OCI-LY7 (cell line): ENCODE measurements around the gene RASAL2. TPM values are rescaled to one million over a fixed set of nuclear protein-coding genes. Genes with fewer than 3 reads are reported as not detected.
A peak's percentile ranks its signal among the peaks of the same experiment; 100 is the strongest.

ENCODE experiments used
- BruUV-seq: library from RNA; stranded (reverse); fragments of 400-500 nt; replicated peaks from 2 replicates; lab custom pipeline; 2021; lab: Mats Ljungman, UMichigan
- CTCF ChIA-PET: fragments of 300-600 bp; sonication (Branson Sonifier 250); formaldehyde crosslinking; loops from one replicate; lab custom pipeline; 2022; ENCODE audit warnings: antibody characterized with exemption; ENCODE audit not compliant: unreplicated experiment; lab: Charles Lee
- POLR2A ChIA-PET: fragments of 300-600 bp; sonication (Branson Sonifier 250); formaldehyde crosslinking; loops from one replicate; lab custom pipeline; 2022; ENCODE audit warnings: antibody characterized with exemption; lab: Charles Lee
- DNase-seq: peaks from one replicate; pipeline ENCODE4 v3.0.0-alpha.2; 2015; ENCODE audit warnings: low spot score
- H2AFZ ChIP-seq: fragments of 200-600 bp; sonication (generic), shearing (Covaris generic); 2 replicates; pipeline ENCODE4 v1.6.1; 2014; ENCODE audit warnings: mild to moderate bottlenecking, antibody characterized with exemption, low read length, moderate library complexity
- H3K27ac ChIP-seq: fragments of 200-600 bp; sonication (generic); 2 replicates; pipeline ENCODE4 v1.5.1; 2014; ENCODE audit warnings: mixed run types, low read depth, mild to moderate bottlenecking, moderate library complexity, low read length, inconsistent platforms; ENCODE audit not compliant: poor library complexity, severe bottlenecking
- H3K36me3 ChIP-seq: fragments of 200-600 bp; sonication (generic); 2 replicates; pipeline ENCODE4 v1.6.1; 2014; ENCODE audit warnings: mild to moderate bottlenecking, antibody characterized with exemption, low read length, moderate library complexity, mixed read lengths; ENCODE audit not compliant: insufficient read depth
- H3K4me1 ChIP-seq: fragments of 200-600 bp; sonication (generic); 2 replicates; pipeline ENCODE4 v1.5.1; 2014; ENCODE audit warnings: mild to moderate bottlenecking, low read length; ENCODE audit not compliant: insufficient read depth, poor library complexity, severe bottlenecking
- H3K4me2 ChIP-seq: fragments of 200-600 bp; sonication (generic); 2 replicates; pipeline ENCODE4 v1.6.1; 2014; ENCODE audit warnings: mild to moderate bottlenecking, low read length
- H3K4me3 ChIP-seq: fragments of 200-600 bp; sonication (generic); 2 replicates; pipeline ENCODE4 v1.5.1; 2014; ENCODE audit warnings: mild to moderate bottlenecking, low read depth, low read length; ENCODE audit not compliant: poor library complexity, severe bottlenecking
- H3K79me2 ChIP-seq: fragments of 200-600 bp; sonication (generic); 2 replicates; pipeline ENCODE4 v1.6.1; 2016; ENCODE audit warnings: low read depth, mild to moderate bottlenecking, low read length, moderate library complexity, mixed read lengths; ENCODE audit not compliant: insufficient read depth
- H3K9me2 ChIP-seq: fragments of 200-600 bp; sonication (generic); 2 replicates; pipeline ENCODE4 v1.6.1; 2016; ENCODE audit warnings: mild to moderate bottlenecking, low read length, mixed read lengths; ENCODE audit not compliant: insufficient read depth
- H3K9me3 ChIP-seq: fragments of 200-600 bp; sonication (generic); 2 replicates; pipeline ENCODE4 v1.6.1; 2014; ENCODE audit warnings: mild to moderate bottlenecking, mixed run types, low read length, mixed read lengths
- H4K20me1 ChIP-seq: fragments of 200-600 bp; sonication (generic); 2 replicates; pipeline ENCODE4 v1.6.1; 2014; ENCODE audit warnings: mild to moderate bottlenecking, antibody characterized with exemption, low read length, moderate library complexity, mixed read lengths; ENCODE audit not compliant: insufficient read depth
- EZH2phosphoT487 ChIP-seq: fragments of 200-600 bp; sonication (generic); IDR thresholded peaks from 2 replicates; pipeline ENCODE4 v1.6.1; 2018; ENCODE audit warnings: low read depth, borderline replicate concordance, mild to moderate bottlenecking, mixed run types, antibody characterized with exemption, low read length, moderate library complexity, mixed read lengths
- intact Hi-C: fragments of 100-400 bp; cut with micrococcal nuclease; formaldehyde crosslinking; loops from one replicate; pipeline ENCODE4 v1.10.0; 2022; ENCODE audit not compliant: unreplicated experiment
- total RNA-seq, 2 experiments: library from RNA; depleted of rRNA in 1 of 2; stranded (reverse); fragments of >200 nt in 1 of 2; shearing (Covaris generic) in 1 of 2; gene quantifications; 2 replicates each; pipeline ENCODE4 v1.2.3, GENCODE V29; 2014 to 2022
- TF ChIP-seq, protein P1 (sequence below): fragments of 200-600 bp; sonication (generic); conservative IDR thresholded peaks from 2 replicates; pipeline ENCODE4 v1.5.1; 2014; ENCODE audit warnings: mild to moderate bottlenecking, antibody characterized with exemption, low read length, moderate library complexity, mixed read lengths

Gene RASAL2
- total RNA-seq, 2 experiments from 2014 or later: 0.09 to 0.27 TPM

DNA sequence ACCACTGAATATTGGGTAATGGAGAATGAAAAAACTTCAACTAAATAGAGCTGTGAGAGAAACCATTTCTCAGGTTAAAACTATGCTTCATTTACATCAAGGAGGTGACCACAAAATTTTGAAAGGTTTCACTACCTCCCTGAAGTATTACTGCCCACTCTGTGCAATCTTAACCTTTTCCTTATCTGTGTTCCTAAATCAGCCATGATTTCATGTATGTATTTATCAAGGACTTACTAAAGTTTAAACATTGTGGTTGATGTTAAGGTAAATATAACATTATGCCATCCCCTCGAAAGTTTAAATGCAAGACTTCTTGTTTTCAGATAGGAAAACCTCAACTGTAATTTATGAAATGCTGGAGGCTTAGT, 318.5 kb downstream of the RASAL2 start:
- no peak for DNase-seq
- Histone ChIP-seq H4K20me1 (no peaks in the 10 kb centered on the region), H3K36me3 (no peaks in the 10 kb centered on the region), H3K27ac (no peak overlapping the region), H3K9me3 (no peaks in the 10 kb centered on the region), H3K9me2 (no peaks in the 10 kb centered on the region), H3K4me2 (no peak overlapping the region), H3K79me2 (no peaks in the 10 kb centered on the region), H2AFZ (no peak overlapping the region), H3K4me1 (no peaks in the 10 kb centered on the region), H3K4me3 (no peak overlapping the region)
- no TSS peak for BruUV-seq
- TF ChIP-seq, protein P1, sequence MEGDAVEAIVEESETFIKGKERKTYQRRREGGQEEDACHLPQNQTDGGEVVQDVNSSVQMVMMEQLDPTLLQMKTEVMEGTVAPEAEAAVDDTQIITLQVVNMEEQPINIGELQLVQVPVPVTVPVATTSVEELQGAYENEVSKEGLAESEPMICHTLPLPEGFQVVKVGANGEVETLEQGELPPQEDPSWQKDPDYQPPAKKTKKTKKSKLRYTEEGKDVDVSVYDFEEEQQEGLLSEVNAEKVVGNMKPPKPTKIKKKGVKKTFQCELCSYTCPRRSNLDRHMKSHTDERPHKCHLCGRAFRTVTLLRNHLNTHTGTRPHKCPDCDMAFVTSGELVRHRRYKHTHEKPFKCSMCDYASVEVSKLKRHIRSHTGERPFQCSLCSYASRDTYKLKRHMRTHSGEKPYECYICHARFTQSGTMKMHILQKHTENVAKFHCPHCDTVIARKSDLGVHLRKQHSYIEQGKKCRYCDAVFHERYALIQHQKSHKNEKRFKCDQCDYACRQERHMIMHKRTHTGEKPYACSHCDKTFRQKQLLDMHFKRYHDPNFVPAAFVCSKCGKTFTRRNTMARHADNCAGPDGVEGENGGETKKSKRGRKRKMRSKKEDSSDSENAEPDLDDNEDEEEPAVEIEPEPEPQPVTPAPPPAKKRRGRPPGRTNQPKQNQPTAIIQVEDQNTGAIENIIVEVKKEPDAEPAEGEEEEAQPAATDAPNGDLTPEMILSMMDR: no peak
- TF ChIP-seq EZH2phosphoT487: no peak
- CTCF ChIA-PET: no interaction called here
- POLR2A ChIA-PET: no interaction called here
- intact Hi-C loops: no loop called here

DNA sequence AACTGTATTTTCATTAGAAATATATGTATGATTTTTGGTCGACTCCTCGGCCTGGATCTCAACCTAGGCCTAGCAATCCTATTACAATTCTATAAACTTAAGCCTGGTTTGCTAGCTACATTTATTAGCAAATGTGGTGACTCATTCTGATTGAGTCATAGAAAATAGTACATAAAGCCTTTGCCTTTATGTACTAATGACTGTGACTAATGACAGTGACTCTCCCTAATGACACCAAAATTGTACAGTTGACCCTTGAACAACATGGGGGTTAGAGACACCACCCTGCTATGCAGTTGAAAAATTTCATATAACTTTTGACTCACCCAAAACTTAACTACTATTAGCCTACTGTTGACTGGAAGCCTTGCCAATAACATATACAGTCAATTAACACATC, 324.0 kb downstream of the RASAL2 start:
- no peak for DNase-seq
- POLR2A ChIA-PET: interaction anchor here (0.6 kb wide), 1 partner anchor 46 kb away, joined by 3 read pairs; no protein-coding TSS in a partner anchor
- intact Hi-C loops: no loop called here
- Histone ChIP-seq H3K27ac (no peak overlapping the region), H3K79me2 (no peaks in the 10 kb centered on the region), H3K9me3 (no peaks in the 10 kb centered on the region), H4K20me1 (no peaks in the 10 kb centered on the region), H3K9me2 (no peaks in the 10 kb centered on the region), H3K4me1 (peaks cover 5% of the 10 kb centered on the region), H2AFZ (no peak overlapping the region), H3K36me3 (no peaks in the 10 kb centered on the region), H3K4me3 (no peak overlapping the region), H3K4me2 (no peak overlapping the region)
- BruUV-seq: no TSS peak
- CTCF ChIA-PET: no interaction called here
- TF ChIP-seq, protein P1: no peak
- no peak for TF ChIP-seq EZH2phosphoT487

DNA sequence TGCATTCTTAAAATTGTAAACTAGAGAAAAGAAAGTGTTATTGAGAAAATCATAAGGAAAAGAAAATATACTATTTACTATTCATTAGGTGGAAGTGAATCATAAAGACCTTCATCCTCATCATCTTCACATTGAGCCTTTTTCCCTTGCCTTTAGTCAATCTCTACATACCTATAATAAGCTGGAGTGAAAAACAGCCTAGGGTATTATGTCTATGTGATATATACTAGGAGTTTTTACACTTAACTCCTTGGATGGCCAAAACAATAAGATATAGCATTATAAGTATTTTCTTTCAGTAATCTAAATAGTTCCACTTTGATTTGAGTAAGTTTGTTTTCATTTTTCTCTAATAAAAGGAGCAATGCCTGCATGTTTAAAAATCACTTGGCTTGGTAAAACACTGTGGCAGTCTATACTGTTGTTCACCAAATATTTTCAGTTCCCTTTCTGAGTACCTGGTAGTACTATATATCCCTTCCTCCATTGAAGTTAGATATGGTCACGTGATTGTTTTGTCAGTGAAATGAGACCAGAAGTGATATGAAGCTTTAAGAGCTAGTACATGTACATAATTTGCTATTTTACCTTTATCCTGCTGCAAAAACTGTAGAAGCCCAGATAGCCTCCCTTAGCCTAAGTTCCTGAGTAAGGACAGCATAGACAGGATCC, 324.5 kb downstream of the RASAL2 start:
- no peak overlapping the region for H3K4me3 ChIP-seq
- POLR2A ChIA-PET: interaction anchor here (0.6 to 1.1 kb wide), 3 partner anchors 36 to 381 kb away, joined by 3 read pairs; no protein-coding TSS in a partner anchor
- no peak overlapping the region; the same call in 1 of the 2 replicates for H2AFZ ChIP-seq
- intact Hi-C loops: no loop called here
- H3K27ac ChIP-seq: no peak overlapping the region
- peak; percentile 23 for DNase-seq
- no peaks in the 10 kb centered on the region for H3K79me2 ChIP-seq
- no TSS peak for BruUV-seq
- H4K20me1 ChIP-seq: no peaks in the 10 kb centered on the region
- no peaks in the 10 kb centered on the region for H3K9me2 ChIP-seq
- TF ChIP-seq EZH2phosphoT487: no peak
- TF ChIP-seq, protein P1: no peak
- no peaks in the 10 kb centered on the region for H3K36me3 ChIP-seq
- CTCF ChIA-PET: interaction anchor here (0.6 kb wide), 1 partner anchor 598 kb away, joined by 3 read pairs; no protein-coding TSS in a partner anchor
- H3K4me1 ChIP-seq: peaks cover 5% of the 10 kb centered on the region
- H3K4me2 ChIP-seq: peak overlapping the region; percentile 27; the same call in 1 of the 2 replicates
- H3K9me3 ChIP-seq: no peaks in the 10 kb centered on the region
